ENCODE data around the gene EXOC6B.

EXOC6B gene

DNA sequence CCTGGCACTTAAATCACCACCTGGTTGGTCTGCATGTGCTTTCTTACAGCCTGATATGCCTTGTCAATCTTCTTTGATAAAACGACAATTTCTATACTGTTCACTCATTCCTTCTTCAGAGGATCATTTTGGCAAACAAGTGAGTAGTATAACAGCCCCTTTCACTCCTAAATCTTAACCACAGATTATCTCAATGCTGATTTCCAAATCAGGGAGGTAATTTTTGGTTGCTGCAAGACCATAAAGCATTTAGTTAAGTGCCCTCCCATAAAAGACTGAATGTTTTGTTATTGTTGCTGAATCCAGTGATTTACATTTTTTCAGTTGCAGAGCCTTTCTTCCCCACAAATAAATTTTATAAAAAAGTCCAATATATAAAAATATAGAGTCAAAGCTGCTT is 549.0 kb downstream of the EXOC6B start:
- TF ChIP-seq, protein P1, sequence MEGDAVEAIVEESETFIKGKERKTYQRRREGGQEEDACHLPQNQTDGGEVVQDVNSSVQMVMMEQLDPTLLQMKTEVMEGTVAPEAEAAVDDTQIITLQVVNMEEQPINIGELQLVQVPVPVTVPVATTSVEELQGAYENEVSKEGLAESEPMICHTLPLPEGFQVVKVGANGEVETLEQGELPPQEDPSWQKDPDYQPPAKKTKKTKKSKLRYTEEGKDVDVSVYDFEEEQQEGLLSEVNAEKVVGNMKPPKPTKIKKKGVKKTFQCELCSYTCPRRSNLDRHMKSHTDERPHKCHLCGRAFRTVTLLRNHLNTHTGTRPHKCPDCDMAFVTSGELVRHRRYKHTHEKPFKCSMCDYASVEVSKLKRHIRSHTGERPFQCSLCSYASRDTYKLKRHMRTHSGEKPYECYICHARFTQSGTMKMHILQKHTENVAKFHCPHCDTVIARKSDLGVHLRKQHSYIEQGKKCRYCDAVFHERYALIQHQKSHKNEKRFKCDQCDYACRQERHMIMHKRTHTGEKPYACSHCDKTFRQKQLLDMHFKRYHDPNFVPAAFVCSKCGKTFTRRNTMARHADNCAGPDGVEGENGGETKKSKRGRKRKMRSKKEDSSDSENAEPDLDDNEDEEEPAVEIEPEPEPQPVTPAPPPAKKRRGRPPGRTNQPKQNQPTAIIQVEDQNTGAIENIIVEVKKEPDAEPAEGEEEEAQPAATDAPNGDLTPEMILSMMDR (IDR thresholded peaks at IDR 0.05; ENCODE audit: insufficient read depth, low read depth, low read length, missing control alignments): no peak
- DNase-seq (ENCODE audit: low read depth): no peak
- no peak overlapping the region for H3K4me3 ChIP-seq (ENCODE audit: low read depth, low read length)

DNA sequence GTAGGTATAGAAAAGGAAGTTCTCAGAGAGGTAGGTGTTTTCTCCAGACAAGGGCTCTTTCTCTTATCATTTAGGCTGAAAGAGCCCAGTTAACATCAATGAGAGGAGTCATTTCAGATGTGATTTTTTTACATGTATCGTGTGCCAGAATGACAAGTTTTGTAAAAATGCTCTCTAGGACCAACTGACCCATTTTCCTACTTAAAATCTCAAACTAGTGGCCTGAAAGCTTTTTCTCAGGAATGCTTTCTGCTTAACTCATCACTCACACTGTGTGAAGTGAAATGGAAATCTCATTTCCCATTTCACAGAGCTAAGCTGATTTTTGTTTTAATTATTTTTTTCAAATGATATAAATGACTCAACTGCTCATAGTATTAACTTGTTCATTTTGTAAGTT is 549.5 kb downstream of the EXOC6B start:
- H3K4me3 ChIP-seq (ENCODE audit: low read depth, low read length): no peak overlapping the region
- TF ChIP-seq, protein P1 (IDR thresholded peaks at IDR 0.05; ENCODE audit: insufficient read depth, low read depth, low read length, missing control alignments): no peak
- DNase-seq (ENCODE audit: low read depth): no peak

DNA sequence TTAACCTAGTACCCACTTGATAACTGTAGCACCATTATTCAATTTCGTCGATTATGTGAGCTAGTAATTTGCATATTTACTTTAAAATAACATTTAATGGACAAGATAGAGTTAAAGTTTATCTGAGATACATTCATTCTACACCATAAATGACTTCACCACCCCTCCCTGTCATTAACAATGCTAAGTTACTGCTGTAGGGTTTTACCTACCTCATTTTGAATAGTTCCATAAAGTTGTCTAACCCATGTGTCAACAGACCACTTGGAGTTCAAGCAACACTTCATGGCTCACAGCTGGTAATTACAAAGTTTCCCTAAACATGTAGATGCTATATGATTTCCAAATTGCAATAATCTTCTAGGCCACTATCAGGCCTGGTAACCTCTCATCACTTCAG is 550.7 kb downstream of the EXOC6B start:
- TF ChIP-seq, protein P1 (IDR thresholded peaks at IDR 0.05; ENCODE audit: insufficient read depth, low read depth, low read length, missing control alignments): no peak
- no peak for DNase-seq (ENCODE audit: low read depth)
- no peak overlapping the region for H3K4me3 ChIP-seq (ENCODE audit: low read depth, low read length)

DNA sequence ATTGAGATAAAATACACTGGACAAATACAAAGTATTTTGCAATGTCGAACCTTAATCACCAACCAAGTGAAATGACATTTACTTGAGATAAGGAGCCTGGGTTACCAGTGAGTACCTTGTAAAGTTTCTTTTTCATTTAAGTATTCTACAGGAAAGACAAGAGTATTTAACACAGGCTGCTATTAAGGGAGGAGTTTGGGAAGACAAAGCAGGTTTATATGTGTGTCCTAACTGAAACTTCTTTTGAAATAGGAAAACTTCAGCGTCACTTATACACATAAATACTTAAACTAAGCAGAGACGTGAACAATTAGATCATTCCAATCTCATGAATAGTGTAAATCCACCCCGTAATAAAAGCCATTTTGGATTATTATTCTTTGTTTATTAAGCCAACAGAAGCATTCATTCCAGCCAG is 551.4 kb downstream of the EXOC6B start:
- no peak overlapping the region for H3K4me3 ChIP-seq (ENCODE audit: low read depth, low read length)
- DNase-seq (ENCODE audit: low read depth): no peak
- TF ChIP-seq, protein P1 (IDR thresholded peaks at IDR 0.05; ENCODE audit: insufficient read depth, low read depth, low read length, missing control alignments): no peak

DNA sequence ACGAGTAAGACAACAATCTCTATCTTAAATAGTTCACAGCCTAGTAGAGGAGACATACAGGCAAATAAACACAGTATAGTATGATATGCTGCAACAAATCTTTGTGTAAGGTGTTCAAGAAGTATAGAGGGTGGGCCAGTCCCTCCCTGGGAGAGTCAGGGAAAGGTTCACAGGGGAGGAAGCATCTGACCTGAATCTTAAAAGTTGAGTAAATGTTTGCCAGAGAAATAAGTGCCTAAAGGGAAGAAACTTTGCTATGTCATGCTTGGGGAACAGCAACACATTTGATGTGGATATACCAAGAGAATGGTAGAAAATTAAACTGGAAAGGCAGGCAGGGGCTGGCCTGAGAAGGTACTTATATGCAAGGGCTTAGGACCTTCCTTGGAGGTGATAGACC is 552.4 kb downstream of the EXOC6B start:
- TF ChIP-seq, protein P1 (IDR thresholded peaks at IDR 0.05; ENCODE audit: insufficient read depth, low read depth, low read length, missing control alignments): no peak
- H3K4me3 ChIP-seq (ENCODE audit: low read depth, low read length): no peak overlapping the region
- DNase-seq (ENCODE audit: low read depth): no peak

GRCh38 chr2:72271766-72272641 is 553.8 kb downstream of the EXOC6B start:
- no peak for DNase-seq (ENCODE audit: low read depth)
- TF ChIP-seq, protein P1 (IDR thresholded peaks at IDR 0.05; ENCODE audit: insufficient read depth, low read depth, low read length, missing control alignments): no peak

DNA sequence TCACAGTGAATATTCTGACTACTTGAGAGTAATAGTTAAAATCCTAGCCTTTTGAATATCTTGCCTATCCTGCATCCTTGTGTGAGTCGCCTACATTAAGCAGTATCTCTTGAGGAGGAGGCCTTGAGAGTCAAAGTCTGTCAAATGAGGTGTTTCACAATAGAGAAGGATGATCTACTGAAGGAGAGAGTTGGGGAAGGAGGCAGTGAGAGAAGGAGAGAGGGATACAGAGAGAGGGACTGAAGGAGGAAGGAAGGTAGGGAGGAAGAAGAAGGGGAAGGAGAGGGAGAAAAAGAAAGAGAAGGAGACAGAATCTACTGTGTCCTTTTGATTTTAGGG is 554.6 kb downstream of the EXOC6B start:
- no peak overlapping the region for H3K4me3 ChIP-seq (ENCODE audit: low read depth, low read length)
- TF ChIP-seq, protein P1 (IDR thresholded peaks at IDR 0.05; ENCODE audit: insufficient read depth, low read depth, low read length, missing control alignments): no peak
- no peak for DNase-seq (ENCODE audit: low read depth)

More at GRCh38 chr2:72271766-72272641, 553.8 kb downstream of the EXOC6B start:
- H3K4me3 ChIP-seq (ENCODE audit: low read depth, low read length): no peak overlapping the region
